Measurements from ENCODE around the gene POLR2F.

The POLR2F gene

GRCh38 chr22:37982151-37982785 lies 28.8 kb downstream of the POLR2F start:
- DNase-seq (ENCODE audit: low read depth): no peak

GRCh38 chr22:37982938-37983859 lies 29.7 kb downstream of the POLR2F start:
- no peak for DNase-seq (ENCODE audit: low read depth)

GRCh38 chr22:37983860-37984791 lies 30.6 kb downstream of the POLR2F start, which contains the start of gene SOX10:
TSS of gene SOX10 (minus strand) at chr22:37984555. CDS start at chr22:37983784, 771 bp downstream.
- no peak for DNase-seq (ENCODE audit: low read depth)

GRCh38 chr22:37985050-37985585 lies 31.6 kb downstream of the POLR2F start:
- no peak for DNase-seq (ENCODE audit: low read depth)

- DNase-seq (ENCODE audit: low read depth): no peak
Measured at GRCh38 chr22:37985751-37986281, 32.3 kb downstream of the POLR2F start.

GRCh38 chr22:37986371-37986770 lies 32.9 kb downstream of the POLR2F start:
- DNase-seq (ENCODE audit: low read depth): no peak

- no peak for DNase-seq (ENCODE audit: low read depth)
Measured at GRCh38 chr22:37989146-37990045, 35.9 kb downstream of the POLR2F start.

GRCh38 chr22:37990301-37990700 lies 36.8 kb downstream of the POLR2F start:
- DNase-seq (ENCODE audit: low read depth): no peak

- no peak for DNase-seq (ENCODE audit: low read depth)
Measured at GRCh38 chr22:37990862-37991261, 37.4 kb downstream of the POLR2F start.

- no peak for DNase-seq (ENCODE audit: low read depth)
Measured at GRCh38 chr22:37991731-37992442, 38.4 kb downstream of the POLR2F start.

- no peak for DNase-seq (ENCODE audit: low read depth)
Measured at GRCh38 chr22:37994049-37994448, 40.5 kb downstream of the POLR2F start.

- DNase-seq (ENCODE audit: low read depth): no peak
Measured at GRCh38 chr22:37994982-37995381, 41.5 kb downstream of the POLR2F start.

- no peak for DNase-seq (ENCODE audit: low read depth)
Measured at GRCh38 chr22:37995460-37995859, 42.0 kb downstream of the POLR2F start.

GRCh38 chr22:37996079-37996478 lies 42.6 kb downstream of the POLR2F start:
- no peak for DNase-seq (ENCODE audit: low read depth)

- no peak for DNase-seq (ENCODE audit: low read depth)
Measured at GRCh38 chr22:37996515-37997246, 43.2 kb downstream of the POLR2F start.

- DNase-seq (ENCODE audit: low read depth): no peak
Measured at GRCh38 chr22:37998543-37998942, 45.0 kb downstream of the POLR2F start.

- no peak for DNase-seq (ENCODE audit: low read depth)
Measured at GRCh38 chr22:37999236-37999635, 45.7 kb downstream of the POLR2F start.

GRCh38 chr22:37999640-38000272 lies 46.3 kb downstream of the POLR2F start:
- no peak for DNase-seq (ENCODE audit: low read depth)

GRCh38 chr22:38005943-38006342 lies 52.4 kb downstream of the POLR2F start:
- DNase-seq (ENCODE audit: low read depth): no peak
